GM04503 (cell line): ENCODE measurements around the gene KAZN.
A peak's percentile ranks its signal among the peaks of the same experiment; 100 is the strongest.
"Not testable (repeated sequence)": the region's sequence is repeated elsewhere in the genome, so short reads cannot be mapped to it uniquely, and the experiment has no call there.

ENCODE experiments used
- DNase-seq: peaks from one replicate; pipeline ENCODE4 v3.0.0-alpha.2; 2012; ENCODE audit warnings: low read depth

Gene KAZN

DNA sequence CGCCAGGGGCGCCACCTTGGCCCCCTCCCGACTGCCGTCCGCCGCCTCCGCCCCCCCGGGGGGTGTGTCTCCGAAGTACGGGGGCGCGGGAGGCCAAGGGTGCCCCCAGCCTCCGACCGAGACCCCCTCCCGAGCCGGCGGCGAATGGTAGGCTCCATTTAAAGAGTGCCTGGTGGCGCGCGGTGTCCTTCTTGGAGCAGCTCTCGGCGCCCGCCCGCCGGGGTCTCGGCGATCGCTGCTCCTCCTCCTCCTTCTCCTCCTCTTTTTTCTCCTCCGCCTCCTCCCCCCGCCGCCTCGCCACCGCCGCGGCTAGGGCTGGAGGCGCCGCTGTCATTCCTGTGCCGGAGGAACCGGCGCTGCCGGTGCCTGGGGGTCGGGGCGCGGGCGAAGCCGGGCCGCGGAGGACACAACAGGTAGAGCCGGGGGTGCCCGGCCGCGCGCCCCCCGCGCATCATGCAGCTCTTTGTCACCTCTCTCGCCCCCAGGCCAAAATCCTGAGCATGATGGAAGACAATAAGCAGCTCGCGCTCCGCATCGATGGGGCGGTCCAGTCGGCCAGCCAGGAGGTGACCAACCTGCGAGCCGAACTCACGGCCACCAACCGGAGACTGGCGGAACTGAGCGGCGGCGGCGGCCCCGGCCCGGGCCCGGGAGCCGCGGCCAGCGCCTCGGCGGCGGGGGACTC lies at the start of gene KAZN:
TSS of gene KAZN (plus strand) at position 188 of the 685 bp plus-strand sequence.
- no peak for DNase-seq

DNA sequence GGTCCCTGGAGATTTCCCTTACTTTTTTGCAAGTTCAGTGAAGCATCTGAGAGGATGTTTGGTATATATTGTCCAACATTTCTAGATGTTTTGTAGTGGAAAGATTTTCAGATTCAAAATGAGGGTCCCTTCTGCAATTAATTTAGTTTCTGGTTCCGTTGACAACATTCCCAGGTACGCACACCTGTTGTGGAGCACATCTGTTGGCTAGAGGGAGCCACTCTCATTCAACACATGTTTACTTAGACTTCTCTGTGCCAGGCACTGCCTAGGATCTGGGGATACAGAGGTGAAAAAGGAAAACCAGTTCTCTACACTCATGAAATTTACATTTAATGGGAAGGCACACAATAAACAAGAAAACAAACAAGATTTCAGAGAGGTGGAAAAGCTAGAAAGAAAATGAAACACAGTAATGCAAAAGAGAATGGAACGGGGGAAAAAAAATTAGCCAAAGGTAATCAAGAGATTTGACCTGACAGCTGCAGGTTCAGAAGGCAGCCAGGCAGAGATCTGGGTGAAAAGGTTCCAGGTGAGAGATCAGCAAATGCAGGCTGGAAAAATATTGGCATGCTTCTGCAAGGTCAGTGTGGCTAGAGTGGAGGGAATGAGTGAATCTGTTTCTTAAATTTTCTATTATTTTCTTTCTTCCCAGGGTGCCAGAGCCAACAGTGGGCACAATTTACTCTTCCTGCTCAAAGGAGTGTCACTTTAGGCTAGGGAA lies 48.4 kb upstream of the KAZN start:
- DNase-seq = no peak

DNA sequence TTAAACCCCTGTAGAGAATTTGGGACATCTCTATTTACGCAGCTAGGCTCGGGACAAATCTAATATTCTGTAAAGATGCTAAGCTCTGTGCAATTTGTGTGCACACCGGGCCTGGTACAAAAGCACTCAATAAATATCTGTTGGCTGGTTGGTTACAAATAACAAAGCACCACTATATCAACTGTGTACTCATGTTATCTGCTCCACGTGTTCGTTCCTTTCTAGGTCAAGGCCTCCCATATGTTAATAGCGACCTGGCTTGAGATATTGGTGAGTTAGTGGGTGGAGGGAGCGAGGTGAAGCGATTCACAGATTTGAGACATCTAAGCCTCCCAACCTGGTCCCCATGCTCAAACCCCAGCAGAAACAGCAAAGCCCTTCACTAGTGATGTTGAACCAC lies 47.1 kb upstream of the KAZN start:
- no peak for DNase-seq

DNA sequence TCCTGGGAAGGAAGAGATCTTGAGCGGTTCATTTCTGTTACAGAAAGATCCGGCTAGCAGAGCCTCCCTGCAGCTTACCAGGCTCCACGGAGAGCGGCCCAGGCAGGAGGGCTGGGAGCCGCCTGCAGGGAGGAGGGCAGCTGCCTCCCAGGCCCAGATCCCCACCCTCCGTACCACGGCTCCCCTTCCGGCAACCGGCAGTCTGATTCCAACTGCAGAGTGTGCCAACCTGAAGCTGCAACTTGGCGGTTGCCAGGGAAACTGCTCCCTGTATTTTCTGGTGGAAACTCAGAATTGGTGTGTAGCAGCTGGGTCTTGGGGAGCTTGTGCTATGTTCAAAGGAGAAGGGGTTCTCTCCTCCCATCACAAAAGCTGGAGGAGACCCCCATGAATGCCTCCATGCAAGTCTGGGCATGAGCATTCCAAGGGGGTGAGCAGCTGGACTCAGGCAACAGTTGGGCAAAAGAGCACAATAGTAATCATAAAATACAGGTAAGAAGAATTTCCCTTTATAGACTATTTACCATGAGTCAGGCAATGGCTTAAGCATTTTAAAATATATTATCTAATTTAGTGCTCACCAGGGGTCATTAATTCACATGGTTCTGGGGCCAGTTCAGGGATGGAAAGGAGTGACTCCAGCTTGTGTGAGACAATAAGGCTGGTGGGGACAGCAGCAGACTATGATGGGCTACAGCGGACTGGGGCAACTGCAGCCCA lies 46.1 kb upstream of the KAZN start:
- no peak for DNase-seq

DNA sequence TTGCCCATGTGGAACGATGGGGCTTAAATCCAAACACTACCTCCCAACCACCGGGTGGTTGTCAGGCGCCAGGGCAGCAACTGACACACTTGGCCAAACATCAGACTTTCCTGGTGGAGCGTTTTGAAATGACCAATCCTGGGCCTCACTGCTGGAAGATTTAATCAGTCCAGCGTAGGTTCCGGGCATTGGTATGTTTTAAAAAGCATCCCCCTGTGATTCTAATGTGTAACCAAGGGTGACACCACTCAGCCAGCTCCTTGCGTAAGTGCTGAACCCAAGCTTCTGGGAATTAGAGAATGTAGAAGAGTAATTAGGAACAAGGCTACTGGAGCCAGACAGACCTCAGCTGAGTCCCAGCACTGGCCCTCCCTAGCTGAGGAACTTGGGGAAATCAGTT lies 44.8 kb upstream of the KAZN start:
- no peak for DNase-seq

DNA sequence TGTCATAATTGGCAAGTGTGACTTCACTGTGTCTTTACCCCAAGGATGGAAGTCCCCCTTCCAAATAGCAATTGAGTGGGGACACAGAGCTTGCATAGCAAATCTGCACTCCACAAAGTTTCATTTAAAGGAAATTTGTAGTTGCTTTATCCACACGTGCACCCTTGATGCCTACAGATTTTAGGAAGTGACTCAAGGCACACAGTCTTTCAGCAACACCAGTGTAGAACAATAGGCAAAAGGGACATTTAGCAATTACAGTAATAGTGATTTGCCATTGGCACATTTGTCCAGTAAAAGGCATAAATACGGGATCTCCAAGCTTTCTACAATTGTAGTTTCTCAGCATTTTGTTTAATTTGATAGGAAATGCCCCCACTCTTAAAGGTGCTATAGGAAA lies 43.4 kb upstream of the KAZN start:
- no peak for DNase-seq

DNA sequence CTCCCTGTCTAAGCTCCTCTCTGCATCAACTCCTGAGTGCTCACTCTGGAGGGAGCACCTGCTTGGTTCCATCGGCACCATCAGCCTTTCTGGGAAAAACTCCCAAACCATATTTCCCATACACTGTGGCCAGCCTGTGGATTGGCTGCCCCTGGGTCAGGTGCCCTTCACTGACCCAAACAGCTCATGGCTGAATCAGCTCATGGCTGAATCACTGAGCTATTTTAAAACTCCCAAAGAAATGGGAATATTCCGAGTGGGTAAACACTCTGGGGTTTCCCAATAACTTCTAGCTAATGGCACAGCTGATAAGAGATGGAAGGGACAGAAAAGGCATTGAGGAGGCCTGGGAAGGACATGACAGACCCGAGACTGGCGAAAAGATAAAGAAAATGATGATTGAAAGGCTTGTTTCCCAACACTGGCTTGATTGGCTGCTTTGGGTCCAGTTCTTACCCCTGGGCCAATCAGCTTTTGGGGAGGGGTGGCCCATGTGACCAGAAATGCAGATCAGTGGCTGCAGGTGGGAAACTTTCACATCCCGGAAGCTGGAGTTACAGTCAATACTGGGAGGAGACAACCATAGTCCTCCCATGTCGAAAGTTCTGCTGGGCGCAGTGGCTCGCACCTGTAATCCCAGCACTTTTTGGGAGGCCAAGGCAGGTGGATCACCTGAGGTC lies 37.3 kb upstream of the KAZN start:
- peak; percentile 17 for DNase-seq

DNA sequence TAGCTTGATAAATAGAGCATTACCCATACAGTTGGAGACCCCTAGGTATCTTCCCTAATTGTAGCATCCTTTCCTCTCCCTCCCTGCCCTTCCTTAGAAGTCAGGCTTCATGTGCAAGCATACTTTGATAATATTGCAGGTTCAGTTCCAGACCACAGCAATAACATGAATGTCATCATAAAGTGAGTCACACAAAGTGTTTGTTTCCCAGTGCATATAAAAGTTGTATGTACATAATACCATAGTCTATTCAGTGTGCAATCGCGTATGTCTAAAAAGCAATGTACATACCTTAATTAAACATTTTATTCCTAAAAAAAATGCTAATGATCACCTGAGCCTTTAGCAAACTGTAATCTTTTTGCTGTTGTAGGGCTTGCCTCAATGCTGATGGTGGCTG lies 33.4 kb upstream of the KAZN start:
- DNase-seq = no peak

DNA sequence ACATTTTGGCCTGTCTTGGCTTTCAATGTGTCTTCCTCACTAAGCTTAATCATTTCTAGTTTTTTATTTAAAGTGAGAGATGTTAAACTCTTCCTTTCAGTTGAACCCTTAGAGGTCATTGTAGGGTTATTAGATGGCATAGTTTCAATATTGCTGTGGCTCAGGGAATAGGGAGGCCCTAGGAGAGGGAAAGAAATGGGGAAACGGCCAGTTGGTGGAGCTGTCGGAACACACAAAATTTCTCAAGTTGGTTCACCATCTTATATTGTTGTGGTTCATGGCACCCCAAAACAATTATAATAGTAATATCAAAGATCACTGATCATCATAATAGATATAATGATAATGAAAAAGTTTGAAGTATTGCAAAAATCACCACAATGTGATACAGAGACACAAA lies 31.4 kb upstream of the KAZN start:
- no peak for DNase-seq

DNA sequence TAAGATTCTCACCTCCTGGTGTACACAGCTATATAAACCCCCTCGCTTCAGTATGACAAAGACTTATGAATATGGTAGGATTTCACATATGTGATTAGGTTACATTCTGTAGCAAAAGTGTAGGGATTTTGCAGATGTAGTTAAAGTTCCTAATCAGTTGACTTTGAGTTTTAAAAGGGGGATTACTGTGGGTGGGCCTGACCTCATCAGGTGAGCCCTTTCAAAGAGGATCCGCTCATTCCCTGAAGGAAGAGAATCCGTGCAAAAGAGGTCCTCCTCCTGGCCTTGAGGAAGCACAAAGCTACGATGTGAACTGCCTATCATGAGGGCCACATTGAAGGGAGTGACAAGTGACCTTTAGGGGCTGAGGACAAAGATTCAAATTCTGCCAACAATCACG lies 30.6 kb upstream of the KAZN start:
- DNase-seq = no peak

DNA sequence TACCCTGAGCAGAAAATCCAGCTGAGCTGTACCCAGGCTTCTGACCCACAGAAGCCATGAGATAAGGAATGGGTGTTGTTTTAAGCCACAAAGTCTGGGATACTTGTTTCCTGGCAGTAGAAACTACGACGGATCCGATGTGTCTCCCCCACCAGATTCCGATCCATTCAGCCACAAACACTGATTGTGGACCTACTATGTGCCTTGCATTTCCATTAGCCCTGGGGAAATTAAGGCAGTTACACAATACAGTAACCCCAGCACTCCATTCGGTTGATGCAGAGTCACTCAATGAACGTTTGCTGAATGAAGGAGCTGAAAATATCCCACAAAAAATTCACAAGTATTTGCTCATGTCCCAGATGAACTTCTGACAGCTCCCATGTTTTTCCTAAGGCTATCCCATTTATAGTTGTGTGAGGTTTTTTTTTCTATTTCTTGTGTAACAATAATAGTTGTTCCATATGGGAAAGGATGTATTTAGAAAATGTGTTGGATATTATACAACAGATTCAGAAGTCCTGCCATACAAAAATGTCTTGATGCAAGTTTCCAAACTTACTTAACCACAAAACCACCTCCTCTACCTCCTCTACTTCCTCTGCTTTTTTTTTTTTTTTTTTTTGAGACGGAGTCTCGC lies 29.6 kb upstream of the KAZN start:
- no peak for DNase-seq

DNA sequence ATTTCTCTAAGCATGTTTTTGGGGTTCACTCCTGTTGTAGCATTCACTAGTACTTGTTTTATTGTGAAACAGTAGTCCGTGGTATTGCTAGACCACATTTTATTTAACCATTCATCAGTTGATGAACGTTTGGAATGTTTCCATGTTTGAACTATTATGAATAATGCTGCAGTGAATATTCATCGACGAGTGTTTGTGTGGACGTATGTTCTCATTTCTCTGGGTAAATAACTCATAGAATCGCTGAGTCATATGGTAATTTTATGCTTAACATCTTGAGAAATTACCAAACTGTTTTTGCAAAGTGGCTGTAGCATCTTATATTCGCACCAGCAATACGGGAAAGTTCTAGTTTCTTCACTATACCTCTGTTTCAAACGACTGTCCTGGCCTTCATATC lies 28.0 kb upstream of the KAZN start:
- peak; percentile 11 for DNase-seq

DNA sequence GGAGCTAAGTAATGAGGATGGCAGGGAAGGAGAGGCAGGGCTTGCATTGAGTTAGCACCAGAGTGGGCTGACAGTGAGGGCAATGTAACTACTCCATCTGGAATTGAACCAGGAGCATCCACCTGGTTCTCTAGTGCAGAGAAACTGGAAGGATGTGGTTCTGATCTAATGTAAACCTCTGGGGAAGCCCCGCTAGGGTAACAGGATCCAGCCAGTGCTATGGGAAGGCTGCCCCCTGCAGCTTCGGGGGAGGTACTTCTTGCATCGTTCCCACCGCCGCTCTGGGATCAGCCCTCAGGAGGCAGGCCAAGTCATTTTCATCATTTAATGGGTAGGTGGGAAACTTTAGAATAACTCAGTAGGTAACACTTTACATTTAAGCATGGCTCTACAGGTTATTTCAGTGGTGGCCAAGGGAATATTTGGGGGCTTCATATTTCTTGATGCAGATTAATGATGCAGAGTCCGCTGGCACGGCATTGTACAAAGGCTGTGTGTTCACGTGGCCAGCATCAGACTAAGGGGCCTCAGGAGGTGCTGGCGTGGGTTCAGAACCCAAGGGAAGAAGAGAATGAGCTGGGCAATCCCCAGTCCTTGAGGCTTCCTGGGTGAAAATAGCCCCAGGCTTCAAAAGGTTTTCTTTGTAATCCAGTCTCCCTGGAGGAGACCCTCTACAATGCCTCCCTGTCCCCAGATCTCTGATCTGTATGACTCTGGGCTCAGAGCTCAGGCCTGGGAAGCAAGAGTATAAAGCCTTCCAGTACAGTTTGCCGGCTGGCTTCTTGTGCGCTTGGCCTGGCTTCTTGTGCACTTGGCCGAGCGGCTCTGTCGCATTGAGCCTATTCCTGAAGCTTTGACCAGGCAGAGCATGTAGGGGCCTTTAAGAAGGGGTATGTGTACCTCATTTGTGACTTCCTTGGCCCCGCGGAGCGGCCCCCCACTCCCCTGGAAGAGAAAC lies 26.4 kb upstream of the KAZN start:
- no peak for DNase-seq

DNA sequence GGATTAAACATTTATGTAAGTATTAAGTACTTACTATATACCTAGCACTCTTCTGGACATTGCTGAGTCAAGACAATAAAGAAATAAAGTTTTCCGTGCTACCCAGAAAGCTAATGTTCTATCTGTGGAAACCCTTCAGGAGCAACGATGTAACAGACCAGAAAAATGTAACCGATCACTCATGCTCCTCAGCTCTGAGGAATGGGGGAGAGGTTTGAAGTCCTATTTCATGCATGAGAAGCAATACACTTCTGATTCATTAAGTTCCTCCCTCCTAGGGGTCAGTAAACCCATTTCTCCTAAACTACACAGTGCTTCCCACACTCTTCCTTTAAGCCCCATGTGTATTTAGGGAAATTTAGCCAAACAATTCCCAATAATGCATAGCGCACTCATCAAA lies 25.6 kb upstream of the KAZN start:
- no peak for DNase-seq

DNA sequence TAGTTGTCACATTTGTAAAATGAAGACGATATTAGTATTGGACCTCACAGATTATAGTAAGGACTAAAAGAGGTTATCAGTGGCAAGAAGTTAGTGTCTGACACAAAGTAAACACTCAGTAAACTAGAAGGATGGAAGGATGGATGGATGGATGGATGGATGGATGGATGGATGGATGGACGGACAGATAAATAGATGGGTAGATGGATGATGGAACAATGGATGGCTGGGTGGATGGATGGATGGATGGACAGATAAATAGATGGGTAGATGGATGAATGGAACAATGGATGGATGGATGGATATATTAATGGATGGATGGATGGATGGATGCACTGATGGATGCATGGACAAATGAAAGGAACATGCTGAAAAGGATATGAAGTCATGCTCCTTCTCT lies 22.3 kb upstream of the KAZN start:
- no peak for DNase-seq

DNA sequence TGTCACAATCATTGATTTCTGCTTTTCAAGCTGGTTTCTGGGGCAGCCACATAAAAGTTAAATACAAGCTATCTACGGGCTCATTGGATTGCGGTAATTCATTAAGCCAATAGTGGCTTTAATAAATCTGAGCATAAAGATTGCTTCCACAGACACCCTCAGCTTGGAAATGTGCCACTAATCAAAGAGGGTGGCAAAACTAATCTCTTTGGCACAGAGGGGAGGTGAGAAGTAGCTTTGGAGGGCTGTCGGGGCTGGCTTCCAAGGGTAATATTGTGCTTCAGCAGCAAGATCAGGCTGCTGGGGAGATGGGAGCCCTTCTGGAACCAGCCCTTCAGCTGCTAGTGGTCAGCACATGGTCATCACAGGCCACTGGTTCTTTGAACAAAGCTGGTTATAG lies 21.2 kb upstream of the KAZN start:
- DNase-seq = no peak

DNA sequence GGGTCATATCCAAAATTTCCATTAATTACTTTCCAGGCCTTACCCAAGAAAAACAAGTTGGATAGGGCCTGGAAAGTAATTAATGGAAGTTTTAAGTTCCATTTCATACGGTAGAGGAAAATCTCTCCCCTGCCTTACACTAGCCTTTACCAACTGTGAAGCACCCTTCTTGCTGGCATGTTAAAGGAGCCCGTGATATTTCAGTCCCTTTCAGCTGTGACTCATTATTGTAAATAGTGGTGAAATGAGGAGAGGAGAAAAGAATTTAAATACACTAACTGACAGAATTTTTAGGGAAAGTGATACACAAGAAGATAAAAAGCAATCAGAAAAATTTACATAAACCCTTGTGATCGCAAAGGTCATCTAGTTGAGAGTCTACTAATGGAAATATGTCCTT lies 20.3 kb upstream of the KAZN start:
- no peak for DNase-seq

DNA sequence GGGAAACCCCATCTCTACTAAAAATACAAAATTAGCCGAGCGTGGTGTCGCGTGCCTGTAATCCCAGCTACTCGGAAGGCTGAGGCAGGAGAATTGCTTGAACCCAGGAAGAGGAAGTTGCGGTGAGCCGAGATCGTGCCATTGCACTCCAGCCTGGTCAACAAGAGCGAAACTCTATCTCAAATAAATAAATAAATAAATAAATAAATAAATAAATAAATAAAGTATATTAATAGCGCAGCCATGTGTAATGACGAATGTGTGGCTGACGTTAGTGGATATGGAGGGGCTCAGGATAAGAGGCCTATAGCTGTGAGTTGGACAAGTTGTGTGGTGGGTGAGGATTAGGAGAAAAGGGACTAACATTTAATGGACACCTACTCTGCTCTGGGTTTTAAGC lies 18.2 kb upstream of the KAZN start:
- not testable (repeated sequence) for DNase-seq

DNA sequence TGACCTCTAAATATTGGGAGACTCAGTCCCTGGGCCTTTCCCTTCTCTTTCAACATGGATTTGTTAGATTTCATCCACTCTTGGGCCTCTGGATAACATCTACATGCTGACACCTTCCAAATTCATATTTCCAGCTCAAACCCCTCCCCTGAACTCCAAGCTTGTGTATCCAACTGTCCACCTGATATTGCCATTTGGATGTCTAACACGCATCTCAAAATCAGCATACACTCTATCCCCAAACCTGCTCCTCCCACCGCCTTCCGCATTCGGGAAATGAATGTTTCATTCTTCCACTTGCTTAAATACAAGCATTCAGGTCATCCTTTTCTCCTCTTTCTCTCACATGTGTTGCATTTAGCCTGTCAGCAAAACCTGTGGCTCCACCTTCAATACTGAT lies 17.5 kb upstream of the KAZN start:
- DNase-seq = no peak

DNA sequence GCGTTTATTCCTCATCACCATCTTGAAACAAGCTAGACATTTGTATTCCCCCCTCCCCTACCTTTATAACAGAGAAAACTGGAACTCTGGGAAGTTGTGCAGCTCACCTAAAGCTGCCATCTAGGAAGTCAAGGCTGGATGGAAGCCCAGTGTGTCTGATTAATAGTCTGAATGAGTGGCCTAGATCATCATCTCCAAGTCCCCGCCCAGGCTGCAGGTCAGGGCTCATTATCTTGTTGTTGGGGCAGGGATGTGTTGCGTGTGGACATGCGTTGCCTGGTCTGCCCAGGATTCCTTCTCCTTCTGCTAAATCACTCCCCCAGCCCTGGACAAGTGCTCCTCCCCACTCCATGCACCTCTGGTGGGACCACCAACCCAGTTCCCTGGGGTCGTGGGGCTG lies 14.7 kb upstream of the KAZN start:
- no peak for DNase-seq

DNA sequence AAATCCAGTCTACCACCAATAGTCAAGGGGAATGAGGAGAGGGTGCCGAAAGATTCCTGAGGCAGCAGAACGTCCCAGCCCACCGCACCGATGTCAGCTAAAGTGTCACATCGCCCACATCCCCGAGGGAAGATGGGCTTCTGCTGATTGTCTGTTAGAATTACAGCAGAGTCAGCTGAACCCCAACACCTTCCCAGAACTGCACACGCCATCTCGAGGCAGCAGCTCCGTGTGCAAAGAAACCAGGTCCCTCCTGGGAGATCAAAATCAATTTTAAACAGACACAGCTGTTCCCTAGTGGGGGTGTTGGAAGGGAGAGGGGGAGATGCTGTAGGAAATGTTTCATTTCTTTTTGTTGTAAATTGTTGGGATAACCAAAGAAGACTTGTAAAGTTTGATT lies 12.8 kb upstream of the KAZN start:
- no peak for DNase-seq
